GM21576 (cell line): ENCODE measurements around the gene TAS2R46.
"Not testable (repeated sequence)": the region's sequence is repeated elsewhere in the genome, so short reads cannot be mapped to it uniquely, and the experiment has no call there.

ENCODE experiments used
- ATAC-seq: cut with Tn5 transposase; IDR thresholded peaks from one replicate; pipeline ENCODE4 v1.9.1; 2021; ENCODE audit warnings: mild to moderate bottlenecking, moderate library complexity; ENCODE audit not compliant: unreplicated experiment

TAS2R46 gene, protein sequence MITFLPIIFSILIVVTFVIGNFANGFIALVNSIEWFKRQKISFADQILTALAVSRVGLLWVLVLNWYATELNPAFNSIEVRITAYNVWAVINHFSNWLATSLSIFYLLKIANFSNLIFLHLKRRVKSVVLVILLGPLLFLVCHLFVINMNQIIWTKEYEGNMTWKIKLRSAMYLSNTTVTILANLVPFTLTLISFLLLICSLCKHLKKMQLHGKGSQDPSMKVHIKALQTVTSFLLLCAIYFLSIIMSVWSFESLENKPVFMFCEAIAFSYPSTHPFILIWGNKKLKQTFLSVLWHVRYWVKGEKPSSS

DNA sequence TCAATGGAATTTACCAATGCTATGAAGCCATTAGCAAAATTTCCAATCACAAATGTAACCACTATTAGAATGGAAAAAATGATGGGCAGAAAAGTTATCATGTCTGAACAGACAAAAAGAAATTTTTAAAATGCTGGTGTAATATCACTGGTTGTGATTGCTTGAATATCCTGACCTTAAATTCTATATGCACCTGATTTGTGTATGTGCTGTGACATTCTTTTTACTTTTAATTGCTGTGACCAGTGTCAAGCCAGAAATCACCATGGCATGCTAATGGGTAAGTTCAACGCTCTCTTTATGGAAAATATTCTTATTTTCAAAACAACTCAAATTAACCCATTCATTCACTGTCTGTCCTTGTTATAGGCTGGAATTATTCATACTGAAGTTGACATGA is at the start of gene TAS2R46:
TAS2R46 (minus strand) TSS at position 101 of the 400 bp plus-strand sequence; CDS start at position 101, 0 bp downstream.
- not testable (repeated sequence) for ATAC-seq

GRCh38 chr12:11111213-11111612 is 49.1 kb upstream of the TAS2R46 start:
- ATAC-seq, result not testable (repeated sequence)

- ATAC-seq, result no peak
These were observed 46.8 kb upstream of the TAS2R46 start for GRCh38 chr12:11108862-11109261.

DNA sequence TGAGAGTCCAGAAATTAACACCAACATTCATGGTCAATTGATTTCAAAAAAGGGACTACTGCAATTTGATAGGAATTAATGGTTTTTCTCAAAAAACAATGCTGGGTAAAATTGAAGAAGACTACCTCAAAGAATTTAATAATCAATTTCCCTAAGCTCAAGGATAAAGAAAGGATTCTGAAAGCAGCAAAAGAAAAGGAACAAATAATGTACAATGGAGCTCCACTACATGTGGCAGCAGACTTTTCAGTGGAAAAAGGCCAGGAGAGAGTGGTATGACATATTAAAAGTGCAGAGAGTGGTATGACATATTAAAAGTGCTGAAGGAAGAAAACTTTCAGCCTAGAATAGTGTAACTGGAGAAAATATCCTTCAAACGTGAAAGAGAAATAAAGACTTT is 45.6 kb upstream of the TAS2R46 start:
- ATAC-seq, result no peak

DNA sequence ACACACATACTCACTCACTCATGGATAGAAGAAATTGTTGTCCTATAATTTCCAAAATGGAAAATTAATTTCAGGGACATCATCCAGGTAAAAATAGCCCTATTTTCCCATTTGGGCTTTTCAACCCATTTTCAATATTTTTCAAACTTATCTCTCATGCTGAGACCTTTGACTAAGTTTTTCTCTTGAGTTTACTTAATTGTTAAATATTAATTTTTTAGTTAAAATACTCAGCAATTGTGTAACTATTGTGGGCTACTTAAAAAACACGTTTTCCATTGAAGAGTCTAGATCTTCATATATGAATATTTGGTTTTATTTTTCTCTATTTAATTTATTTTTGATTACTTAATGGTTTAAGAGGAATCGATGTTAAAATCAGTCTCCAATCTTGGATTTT is 44.2 kb upstream of the TAS2R46 start:
- ATAC-seq, result no peak

- no peak for ATAC-seq
These were observed 43.5 kb upstream of the TAS2R46 start for GRCh38 chr12:11105546-11105945.

- ATAC-seq, result not testable (repeated sequence)
These were observed 32.8 kb upstream of the TAS2R46 start for GRCh38 chr12:11094910-11095309.

DNA sequence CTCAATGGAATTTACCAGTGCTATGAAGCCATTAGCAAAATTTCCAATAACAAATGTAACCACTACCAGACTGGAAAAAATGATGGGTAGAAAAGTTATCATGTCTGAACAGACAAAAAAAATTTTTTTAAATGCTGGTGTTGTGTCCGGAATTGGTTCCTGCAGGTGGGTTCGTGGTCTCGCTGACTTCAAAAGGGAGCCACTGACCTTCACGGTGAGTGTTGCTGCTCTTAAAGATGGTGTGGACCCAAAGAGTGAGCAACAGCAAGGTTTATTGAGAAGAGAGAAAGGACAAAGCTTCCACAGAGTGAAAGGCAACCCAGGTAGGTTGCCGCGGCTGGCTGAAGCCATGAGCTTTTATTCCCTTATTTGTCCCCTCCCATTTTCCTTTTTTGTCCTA is 30.0 kb upstream of the TAS2R46 start, which contains the start of gene TAS2R43:
TAS2R43 (minus strand) TSS at position 186 of the 400 bp plus-strand sequence; CDS start at position 102, 84 bp downstream.
- no peak for ATAC-seq

DNA sequence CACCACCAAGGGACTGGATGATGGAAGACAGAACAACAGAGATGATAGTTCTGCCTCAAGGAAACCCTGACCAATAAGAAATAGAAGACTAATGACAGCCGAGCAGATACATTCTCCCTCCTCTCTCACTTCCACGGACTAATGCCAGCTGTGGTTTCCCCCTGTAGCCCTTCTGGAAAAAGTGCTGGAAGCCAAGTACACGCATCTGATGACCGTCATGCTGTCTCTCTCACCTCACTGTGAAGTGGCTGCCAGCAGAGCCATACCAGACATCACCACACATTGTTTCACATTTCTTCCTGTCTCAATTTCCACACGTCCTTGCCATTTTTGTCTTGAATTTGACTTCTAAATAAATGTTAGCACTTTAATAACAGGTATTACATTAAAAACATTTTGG is 27.2 kb upstream of the TAS2R46 start:
- no peak for ATAC-seq

GRCh38 chr12:11085419-11085818 is 23.3 kb upstream of the TAS2R46 start:
- ATAC-seq, result no peak

DNA sequence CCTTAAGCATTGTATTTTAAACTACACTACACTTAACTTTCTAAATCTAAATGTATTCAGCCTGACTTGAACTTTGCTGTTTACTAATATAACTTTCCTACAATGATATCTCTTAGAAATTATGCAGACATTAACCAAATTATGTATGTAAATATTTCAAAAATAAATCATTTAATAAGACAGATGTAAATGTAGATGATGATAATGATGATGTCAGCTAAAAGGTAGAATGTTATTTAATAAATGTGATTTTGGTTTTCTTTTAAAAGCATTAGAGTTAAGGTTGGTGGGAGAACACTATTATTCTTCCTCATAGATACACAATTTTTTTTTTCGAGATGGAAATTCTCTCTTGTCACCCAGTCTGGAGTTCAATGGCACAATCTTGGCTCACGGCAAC is 19.9 kb upstream of the TAS2R46 start:
- ATAC-seq, result no peak

- no peak for ATAC-seq
These were observed 16.2 kb upstream of the TAS2R46 start for GRCh38 chr12:11078246-11078645.

GRCh38 chr12:11075642-11076041 is 13.5 kb upstream of the TAS2R46 start:
- ATAC-seq, result no peak

DNA sequence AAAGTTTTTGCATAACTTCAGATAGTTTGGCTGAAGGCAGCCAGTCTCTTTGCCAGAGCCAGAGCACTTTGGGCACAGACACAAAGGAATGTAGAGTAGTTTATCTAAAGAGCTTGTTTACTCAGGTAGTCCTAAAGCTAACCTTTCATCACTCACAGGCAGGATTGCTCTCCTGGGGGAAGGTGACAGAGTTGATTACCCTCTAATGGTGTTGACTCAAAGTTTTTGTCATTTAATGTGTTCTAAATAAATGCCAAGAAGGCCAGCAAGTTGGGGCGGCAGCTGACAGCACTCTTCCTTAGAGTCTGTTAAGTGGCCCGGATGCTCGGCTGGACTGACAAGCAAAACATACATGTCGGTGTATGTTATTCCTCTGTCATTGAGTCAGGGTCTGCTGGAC is 9.3 kb upstream of the TAS2R46 start:
- no peak for ATAC-seq

GRCh38 chr12:11070999-11071398 is 8.9 kb upstream of the TAS2R46 start:
- ATAC-seq, result no peak

DNA sequence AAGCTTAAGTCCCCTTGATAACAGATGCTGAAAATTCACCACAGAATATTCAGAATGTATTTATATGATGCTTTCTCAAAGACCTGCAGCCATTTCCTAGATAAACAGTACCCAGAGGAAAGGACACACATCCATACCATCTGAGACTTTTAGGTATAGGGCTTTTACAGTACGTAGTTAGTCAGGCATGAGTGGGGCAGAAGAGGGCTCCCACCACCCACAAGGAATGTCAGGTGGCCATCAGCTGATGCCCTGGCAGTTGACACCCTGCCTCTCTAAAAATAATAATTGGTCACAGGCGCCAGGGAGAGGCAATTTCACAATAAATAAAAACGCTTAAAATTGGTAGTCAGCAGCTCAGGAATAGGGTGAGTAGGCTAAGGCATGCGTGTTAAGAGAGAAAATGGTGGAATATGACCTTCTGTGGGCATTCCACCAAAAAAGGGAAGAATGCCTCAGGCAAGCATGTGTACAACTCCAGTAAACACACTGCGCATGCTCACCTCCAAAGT is 7.8 kb upstream of the TAS2R46 start:
- ATAC-seq, result no peak

DNA sequence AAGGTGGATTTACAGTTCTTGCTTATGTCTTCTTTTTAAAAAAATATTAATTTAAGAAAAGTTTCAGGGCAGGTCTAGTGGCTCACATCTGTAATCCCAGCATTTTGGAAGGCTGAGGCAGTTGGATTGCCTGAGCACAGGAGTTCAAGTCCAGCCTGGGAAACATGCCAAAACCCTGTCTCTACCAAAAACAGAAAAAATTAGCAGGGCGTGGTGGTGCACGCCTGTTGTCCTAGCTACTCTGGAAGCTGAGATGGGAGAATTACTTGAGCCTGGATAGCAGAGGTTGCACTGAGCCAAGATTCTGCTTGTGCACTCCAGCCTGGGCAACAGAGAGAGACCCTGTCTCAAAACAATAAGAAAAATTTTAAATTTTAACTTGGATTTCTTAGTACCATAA is 5.4 kb upstream of the TAS2R46 start:
- no peak for ATAC-seq

GRCh38 chr12:11059784-11060183 is 2.3 kb downstream of the TAS2R46 start:
- ATAC-seq, result no peak

DNA sequence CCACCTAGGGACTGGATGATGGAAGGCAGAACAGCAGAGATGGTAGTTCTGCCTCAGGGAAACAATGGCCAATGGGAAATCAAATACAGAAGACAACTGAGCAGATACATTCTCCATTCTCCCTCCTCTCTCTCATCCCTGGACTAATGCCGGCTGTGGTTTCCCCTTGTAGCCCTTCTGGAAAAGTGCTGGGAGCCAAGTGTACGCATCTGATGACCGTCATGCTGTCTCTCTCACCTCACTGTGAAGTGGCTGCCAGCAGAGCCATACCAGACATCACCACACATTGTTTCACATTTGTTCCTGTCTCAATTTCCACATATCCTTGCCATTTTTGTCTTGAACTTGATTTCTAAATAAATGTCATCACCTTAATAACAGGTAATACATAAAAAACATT is 3.1 kb downstream of the TAS2R46 start:
- no peak for ATAC-seq

- no peak for ATAC-seq
These were observed 6.8 kb downstream of the TAS2R46 start for GRCh38 chr12:11055306-11055705.

DNA sequence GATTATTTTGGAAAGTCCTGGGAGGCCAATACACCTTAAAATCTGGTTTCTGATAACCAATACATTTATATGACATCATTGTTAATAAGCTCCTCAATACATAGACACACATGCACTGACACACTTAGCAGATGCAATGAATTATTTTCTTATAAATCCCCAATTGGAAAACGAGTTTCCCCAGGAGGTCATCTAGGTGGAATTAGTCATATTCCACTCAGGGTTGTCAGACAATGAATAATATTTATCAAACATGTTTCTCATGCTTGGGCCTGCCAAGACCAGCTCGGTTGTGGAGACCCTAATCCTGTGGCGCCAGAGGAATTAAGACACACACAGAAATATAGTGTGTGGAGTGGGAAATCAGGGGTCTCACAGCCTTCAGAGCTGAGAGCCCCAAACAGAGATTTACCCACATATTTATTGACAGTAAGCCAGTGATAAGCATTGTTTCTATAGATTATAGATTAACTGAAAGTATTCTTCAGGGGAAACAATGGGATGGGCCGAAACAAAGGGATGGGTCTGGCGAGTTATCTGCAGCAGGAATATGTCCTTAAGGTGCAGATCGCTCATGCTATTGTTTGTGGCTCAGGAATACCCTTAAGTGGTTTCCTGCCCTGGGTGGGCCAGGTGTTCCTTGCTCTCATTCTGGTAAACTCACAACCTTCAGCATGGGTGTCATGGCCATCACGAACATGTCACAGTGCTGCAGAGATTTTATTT is 12.1 kb downstream of the TAS2R46 start:
- ATAC-seq, result not testable (repeated sequence)

DNA sequence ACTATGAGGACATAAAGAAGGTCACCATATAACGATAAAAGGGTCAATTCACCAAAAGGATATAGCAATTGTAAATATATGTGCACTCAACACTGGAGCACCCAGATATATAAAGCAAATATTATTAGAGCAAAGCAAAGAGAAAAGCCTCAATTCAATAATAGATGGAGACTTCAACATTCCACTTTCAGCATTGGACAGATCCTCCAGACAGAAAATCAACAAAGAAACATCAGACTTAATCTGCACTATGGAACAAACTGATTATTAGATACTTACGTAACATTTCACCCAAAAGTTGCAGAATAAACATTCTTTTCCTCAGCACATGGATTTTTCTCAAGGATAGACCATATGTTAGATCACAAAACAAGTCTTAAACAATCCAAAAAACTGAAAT is 20.7 kb downstream of the TAS2R46 start:
- ATAC-seq, result not testable (repeated sequence)
